C1 segment of cervical spinal cord (tissue), 14 donors: ENCODE measurements around the gene TMEM129.
A peak's percentile ranks its signal among the peaks of the same experiment; 100 is the strongest.

Source experiments
- DNase-seq, 14 donors: peaks; one replicate each; lab custom pipeline; 2025; lab: John Stamatoyannopoulos, UW

The TMEM129 gene

GRCh38 chr4:1721003-1721665 is at the start of gene TMEM129, which contains the start of gene TACC3:
TMEM129 (minus strand) TSS chr4:1721323; CDS start chr4:1720837, 486 bp downstream.
TACC3 (plus strand) TSS chr4:1721521; CDS start chr4:1723422, 1,901 bp downstream.
- peak; percentile 76 to 97 (median 92) for DNase-seq

GRCh38 chr4:1770791-1771231 is 49.7 kb upstream of the TMEM129 start:
- DNase-seq: no peak

GRCh38 chr4:1770245-1770644 is 49.1 kb upstream of the TMEM129 start:
- DNase-seq: peak in 2 of 14 donors; percentile 20 to 43

GRCh38 chr4:1769692-1770091 is 48.6 kb upstream of the TMEM129 start:
- no peak for DNase-seq

DNA sequence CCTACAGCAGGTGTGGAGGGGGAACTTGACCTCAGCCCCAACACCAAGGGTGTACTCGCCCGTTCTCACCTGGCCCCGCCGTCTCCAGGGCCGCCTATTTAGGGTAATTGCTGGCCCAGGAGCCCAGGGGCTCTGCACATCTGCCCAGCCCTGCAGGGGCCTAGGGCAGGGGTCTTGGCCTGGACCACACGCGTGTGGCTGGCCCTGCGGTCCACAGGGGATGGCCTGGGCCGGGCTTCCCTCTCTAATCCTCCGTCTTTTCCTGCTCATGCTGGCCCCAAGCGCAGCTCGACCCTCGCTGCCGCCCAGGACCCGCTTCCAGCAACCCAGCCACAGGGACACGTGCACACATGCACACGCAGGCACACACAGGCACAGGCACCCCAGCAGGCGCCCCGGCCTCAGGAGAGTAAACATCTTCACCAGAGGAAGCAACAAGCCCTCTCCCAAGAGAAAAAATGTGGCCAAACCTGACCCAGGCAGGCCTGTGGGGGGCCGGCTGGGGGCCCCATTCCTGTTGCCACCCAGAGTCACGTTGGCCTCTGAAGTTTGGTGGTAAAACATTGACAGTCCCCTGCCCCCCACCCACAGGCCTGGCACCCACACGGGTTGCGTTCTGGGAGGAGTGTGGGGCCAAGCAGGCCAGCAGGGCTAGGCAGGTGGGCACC is 47.4 kb upstream of the TMEM129 start:
- no peak for DNase-seq

GRCh38 chr4:1767770-1768366 is 46.7 kb upstream of the TMEM129 start:
- DNase-seq: no peak

DNA sequence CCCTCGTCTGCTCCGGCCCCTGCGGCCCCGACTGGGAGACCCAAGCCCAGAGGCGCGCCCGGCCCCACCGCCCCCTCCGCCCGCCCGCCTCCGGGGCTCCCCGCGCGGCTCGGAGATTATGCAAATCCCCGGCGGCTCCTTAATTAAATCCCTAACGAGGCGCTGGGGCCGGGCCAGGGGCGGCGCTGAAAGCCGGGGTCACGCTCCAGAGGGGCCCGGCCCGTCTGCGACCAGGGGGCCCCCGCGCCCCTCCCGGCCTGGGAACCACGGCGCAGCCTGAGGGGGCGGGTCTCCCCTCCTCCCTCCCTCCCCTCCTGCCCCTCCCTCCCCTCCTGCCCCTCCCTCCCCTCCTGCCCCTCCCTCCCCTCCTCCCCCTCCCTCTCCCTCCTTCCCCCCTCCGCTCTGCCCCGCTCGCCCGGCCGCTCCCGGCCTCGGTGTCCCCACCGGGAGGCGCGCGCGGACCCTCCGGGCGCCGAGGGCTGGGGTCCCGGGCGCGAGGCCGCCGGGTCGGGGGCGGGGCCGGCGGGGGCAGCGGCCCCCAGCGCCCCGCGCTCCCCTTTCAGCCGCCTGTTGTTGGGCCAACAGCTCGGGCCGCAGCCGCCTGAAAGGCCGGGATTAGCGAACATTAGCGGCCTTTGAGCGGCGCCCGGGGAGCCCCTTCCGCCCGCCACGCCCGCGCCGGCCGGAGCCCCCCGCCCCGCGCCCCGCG is 46.1 kb upstream of the TMEM129 start:
- peak in 2 of 14 donors; percentile 42 to 50 for DNase-seq

DNA sequence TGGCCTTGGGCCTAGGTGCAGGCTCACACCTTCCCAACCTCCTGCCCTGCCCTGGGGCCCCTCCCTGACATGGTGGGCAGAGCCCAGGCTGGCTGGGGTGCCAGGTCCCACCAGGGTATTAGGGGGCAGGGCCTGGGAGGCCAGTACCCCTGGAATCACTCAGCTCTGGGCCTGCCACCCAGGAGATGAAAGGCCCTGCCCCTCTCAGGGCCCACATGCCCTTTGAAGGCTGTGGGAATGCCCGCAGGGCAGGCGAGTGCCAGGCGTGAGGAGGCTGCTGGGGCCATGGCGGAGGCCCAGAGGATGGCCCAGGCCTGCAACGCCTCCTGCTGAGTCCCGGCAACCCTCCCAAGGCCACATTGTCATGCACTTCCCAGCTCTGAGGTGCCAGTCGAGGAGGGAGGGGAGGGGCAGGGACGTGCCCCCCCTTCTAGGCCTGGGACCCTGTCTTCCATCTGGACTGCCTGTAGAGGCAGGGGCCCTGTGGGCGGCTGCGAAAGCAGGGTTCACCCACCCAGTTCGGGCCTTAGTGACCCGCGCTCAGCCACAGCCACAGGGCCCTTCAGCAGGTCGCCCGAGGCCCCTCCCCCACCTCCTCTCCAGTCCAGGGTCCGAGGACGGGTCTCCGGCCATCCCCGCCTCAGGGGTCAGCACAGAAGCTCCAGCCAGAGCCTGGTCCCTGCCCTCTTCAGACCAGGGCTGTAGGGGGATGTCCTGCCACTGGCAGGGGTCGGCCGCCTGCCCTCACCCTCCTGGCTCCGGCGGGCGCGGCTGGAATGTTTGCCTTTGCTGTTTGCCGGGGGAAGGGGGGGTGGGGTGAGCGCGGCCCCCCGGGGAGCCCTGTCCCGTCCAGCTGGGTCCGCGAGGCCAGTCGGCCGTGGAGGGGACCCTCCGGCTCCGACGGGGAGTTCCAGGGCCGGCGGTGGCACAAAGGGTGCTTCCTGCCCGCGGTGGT is 45.3 kb upstream of the TMEM129 start:
- peak in 5 of 14 donors; percentile 29 to 61 (median 44) for DNase-seq

DNA sequence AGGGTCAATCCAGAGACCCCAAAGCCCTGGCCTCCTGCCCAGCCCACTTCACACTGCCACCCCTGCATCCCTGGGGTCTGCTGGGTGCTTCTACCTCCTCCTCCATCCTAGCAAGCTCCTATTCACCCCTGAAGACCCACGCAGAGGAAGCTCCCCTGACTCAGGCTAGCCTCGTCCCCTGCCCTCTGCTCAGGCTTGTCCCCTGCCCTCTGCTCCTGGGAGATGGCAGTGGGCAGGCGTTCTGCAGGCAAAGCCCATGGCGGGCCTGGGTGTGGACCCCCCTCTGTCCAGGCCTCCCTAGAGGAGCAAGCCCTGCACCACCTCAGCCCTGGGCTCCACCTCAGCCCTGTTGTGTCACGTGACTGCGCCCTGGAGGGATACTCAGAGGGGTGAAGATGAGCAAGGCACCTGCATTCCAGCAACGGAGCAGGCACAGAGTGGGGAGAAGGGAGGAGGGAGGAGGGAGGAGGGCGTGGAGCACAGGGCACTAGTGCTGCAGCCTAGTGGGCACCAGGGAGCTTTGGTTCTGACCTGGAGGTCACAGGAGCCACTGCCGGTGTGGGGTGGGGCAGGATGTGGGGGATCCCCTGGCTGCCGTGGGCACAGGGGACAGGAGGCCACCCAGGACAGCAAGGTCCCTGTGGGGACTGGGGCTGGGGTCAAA is 44.4 kb upstream of the TMEM129 start:
- no peak for DNase-seq

- DNase-seq: no peak
Measured at GRCh38 chr4:1764670-1765069, 43.5 kb upstream of the TMEM129 start.

- peak in 9 of 14 donors; percentile 8 to 73 (median 45) for DNase-seq
Measured at GRCh38 chr4:1763550-1764080, 42.5 kb upstream of the TMEM129 start.

DNA sequence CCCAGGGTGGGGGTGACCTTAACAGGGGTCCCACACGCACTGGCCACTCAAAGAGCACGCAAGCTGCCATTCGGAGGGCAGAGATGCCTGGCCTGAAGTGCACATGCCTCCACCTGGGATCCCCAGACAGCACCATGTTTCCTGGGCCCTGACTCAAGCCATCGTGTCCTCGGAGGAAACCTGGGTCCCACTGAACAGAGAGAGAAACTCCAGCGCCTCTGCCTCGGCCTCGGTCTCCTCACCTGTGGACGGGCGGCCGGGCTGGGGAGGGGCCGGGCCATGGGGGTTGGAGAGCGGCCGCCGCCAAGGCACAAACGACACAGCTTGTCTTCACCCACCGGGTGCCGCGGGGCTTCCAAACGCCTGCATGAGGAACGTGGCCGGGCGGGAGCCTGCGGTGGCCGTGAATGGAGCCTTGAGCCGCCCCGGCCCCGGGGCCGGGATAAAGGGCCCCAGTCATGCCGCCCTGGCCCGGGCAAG is 42.0 kb upstream of the TMEM129 start:
- peak in 1 of 14 donors; percentile 48 for DNase-seq

- DNase-seq: no peak
Measured at GRCh38 chr4:1762264-1763010, 41.3 kb upstream of the TMEM129 start.

DNA sequence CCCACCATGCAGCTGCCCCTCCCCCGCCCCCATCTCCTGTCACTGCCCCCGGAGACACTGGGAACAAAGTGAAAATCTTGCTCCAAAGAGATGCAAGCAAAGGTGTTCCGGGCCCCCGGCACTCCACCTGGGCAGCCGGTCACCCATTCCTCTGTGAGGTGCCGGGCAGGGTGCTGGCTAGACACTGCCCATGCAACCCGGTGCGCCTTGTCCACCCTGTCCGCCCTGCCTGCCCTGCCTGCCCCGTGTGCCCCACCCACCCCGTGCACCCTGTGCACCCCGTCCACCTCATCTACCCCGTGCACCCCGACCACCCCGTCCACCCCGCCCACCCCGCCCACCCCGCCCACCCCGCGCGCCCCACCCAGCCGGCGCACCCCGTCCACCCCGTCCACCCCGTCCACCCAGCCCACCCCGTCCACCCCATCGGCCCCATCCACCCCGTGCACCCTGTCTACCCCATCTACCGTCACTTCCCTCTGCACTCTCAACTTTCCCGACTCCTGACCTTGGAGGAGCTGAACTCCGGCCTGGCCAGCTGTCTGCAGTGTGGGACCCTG is 40.1 kb upstream of the TMEM129 start:
- no peak for DNase-seq

DNA sequence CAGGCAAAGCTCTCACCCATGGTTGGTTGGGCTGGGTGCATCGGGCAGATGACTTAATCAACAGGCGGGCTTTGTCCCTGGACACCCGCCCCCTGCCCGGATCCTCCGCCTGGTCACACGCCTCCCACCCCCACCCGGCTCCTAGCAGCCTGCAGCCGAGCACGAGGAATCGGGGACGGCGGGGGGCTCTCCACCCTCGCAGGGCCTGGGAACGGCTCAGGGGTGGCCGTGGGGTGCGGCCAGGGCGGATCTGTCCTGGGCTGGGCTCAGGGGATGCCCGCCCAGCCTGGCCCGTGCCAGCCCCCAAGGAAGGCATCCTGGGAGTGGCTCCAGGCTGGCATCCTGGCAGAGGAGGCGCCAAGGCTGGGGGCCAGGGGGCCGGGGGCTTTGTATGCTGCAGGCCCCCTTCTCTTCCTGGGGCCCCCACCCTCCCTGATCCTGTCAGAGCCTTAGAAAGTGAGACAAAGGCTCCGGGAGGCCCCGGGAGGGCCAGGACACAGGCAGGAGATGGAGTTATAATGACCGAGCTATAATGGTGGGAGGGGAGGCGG is 39.5 kb upstream of the TMEM129 start:
- peak in 6 of 14 donors; percentile 38 to 67 (median 50) for DNase-seq

DNA sequence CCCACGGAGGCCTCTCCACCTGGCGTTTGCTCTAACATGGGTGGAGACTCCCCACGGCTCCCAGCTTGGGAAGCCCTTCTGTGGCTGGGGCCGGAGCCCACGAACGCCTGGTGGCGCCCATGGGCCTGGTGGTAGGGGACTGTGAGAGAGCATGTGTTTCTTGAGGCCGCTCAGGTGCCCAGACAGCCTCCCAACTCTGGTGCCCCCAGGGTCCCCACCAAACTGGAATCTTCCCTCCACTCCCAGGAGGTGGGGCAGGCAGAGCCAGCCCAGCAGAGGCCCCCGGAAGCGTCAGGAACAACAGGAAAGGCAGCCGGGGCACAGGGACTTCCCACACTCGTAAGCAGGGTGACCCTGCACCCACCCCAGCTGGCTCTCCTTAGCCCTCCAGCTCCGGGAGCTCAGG is 38.7 kb upstream of the TMEM129 start:
- DNase-seq: no peak

- DNase-seq: no peak
Measured at GRCh38 chr4:1759170-1759817, 38.2 kb upstream of the TMEM129 start.
